Liver (tissue), 9 donors: Measurements from ENCODE around the gene TRAF3IP3. TPM values are rescaled to one million over a fixed set of nuclear protein-coding genes. Genes with fewer than 3 reads are reported as not detected.

Experiments
- DNase-seq: peaks from one replicate; pipeline ENCODE4 v3.0.0-alpha.2; 2017; ENCODE audit warnings: low spot score
- H3K27ac ChIP-seq, 2 donors: one replicate each; pipeline ENCODE4 v1.7.0; 2013; ENCODE audit warnings: inconsistent platforms in 2 of 2, low read length in 2 of 2, control low read depth in 1 of 2, low read depth in 1 of 2, mild to moderate bottlenecking in 1 of 2
- H3K27me3 ChIP-seq, 4 donors: one replicate each; pipeline versions ENCODE4 v1.6.1 to v1.7.0; 2013; ENCODE audit warnings: low read length in 3 of 4, inconsistent platforms in 1 of 4, mild to moderate bottlenecking in 1 of 4, moderate library complexity in 1 of 4; ENCODE audit not compliant: control insufficient read depth in 4 of 4, insufficient read depth in 4 of 4
- H3K36me3 ChIP-seq, 4 donors: one replicate each; pipeline versions ENCODE4 v1.6.1 to v1.7.0; 2013; ENCODE audit warnings: low read length in 3 of 4, mild to moderate bottlenecking in 3 of 4, low read depth in 1 of 4, moderate library complexity in 1 of 4; ENCODE audit not compliant: control insufficient read depth in 4 of 4, insufficient read depth in 3 of 4
- H3K4me1 ChIP-seq, 4 donors: one replicate each; pipeline versions ENCODE4 v1.6.1 to v1.7.0; 2013; ENCODE audit warnings: low read length in 3 of 4, mild to moderate bottlenecking in 3 of 4, moderate library complexity in 1 of 4; ENCODE audit not compliant: control insufficient read depth in 4 of 4, insufficient read depth in 4 of 4
- H3K4me3 ChIP-seq, 3 donors: one replicate each; pipeline versions ENCODE4 v1.6.1 to v1.7.0; 2013; ENCODE audit warnings: low read length in 3 of 3, control low read depth in 1 of 3, low read depth in 1 of 3, mild to moderate bottlenecking in 1 of 3
- H3K9ac ChIP-seq, 2 donors: one replicate each; pipeline ENCODE4 v1.7.0; 2013; ENCODE audit warnings: low read length in 2 of 2, mild to moderate bottlenecking in 2 of 2, moderate library complexity in 2 of 2, control low read depth in 1 of 2, low read depth in 1 of 2
- H3K9me3 ChIP-seq, 4 donors: one replicate each; pipeline versions ENCODE4 v1.6.1 to v1.7.0; 2013; ENCODE audit warnings: low read length in 3 of 4; ENCODE audit not compliant: control insufficient read depth in 4 of 4
- CTCF ChIP-seq: fragments of 150-350 bp; IDR thresholded peaks from 2 replicates; pipeline ENCODE4 v1.5.1; 2017; ENCODE audit warnings: improper control_type of control experiment, low read depth, low read length; ENCODE audit not compliant: missing input control
- EGR1 ChIP-seq, 2 donors: IDR thresholded peaks; 2 replicates each; pipeline ENCODE4 v1.6.1; 2016 to 2018; ENCODE audit warnings: antibody characterized with exemption in 2 of 2, low read depth in 2 of 2
- FOXA1 ChIP-seq: IDR thresholded peaks from 2 replicates; pipeline ENCODE4 v1.6.1; 2016; ENCODE audit warnings: antibody characterized with exemption
- GABPA ChIP-seq, 2 donors: IDR thresholded peaks in 1 of 2; conservative IDR thresholded peaks in 1 of 2; 2 replicates each; pipeline ENCODE4 v1.6.1; 2016; ENCODE audit warnings: antibody characterized with exemption in 2 of 2, mild to moderate bottlenecking in 1 of 2, moderate library complexity in 1 of 2
- HNF4A ChIP-seq, 2 donors: conservative IDR thresholded peaks; 2 replicates each; pipeline ENCODE4 v1.6.1; 2016; ENCODE audit warnings: antibody characterized with exemption in 2 of 2, mild to moderate bottlenecking in 2 of 2
- JUND ChIP-seq, 2 donors: IDR thresholded peaks; 2 replicates each; pipeline ENCODE4 v1.6.1; 2016; ENCODE audit warnings: antibody characterized with exemption in 2 of 2
- NR2F2 ChIP-seq: IDR thresholded peaks from 2 replicates; pipeline ENCODE4 v1.6.1; 2016; ENCODE audit warnings: antibody characterized with exemption
- RAD21 ChIP-seq, 2 donors: IDR thresholded peaks; 2 replicates each; pipeline ENCODE4 v1.6.1; 2016; ENCODE audit warnings: antibody characterized with exemption in 2 of 2, mild to moderate bottlenecking in 2 of 2
- REST ChIP-seq: IDR thresholded peaks from 2 replicates; pipeline ENCODE4 v1.6.1; 2016; ENCODE audit warnings: antibody characterized with exemption, mild to moderate bottlenecking
- RXRA ChIP-seq, 2 donors: IDR thresholded peaks; 2 replicates each; pipeline ENCODE4 v1.6.1; 2017 to 2018; ENCODE audit warnings: antibody characterized with exemption in 2 of 2, mild to moderate bottlenecking in 1 of 2
- SP1 ChIP-seq: IDR thresholded peaks from 2 replicates; pipeline ENCODE4 v1.6.1; 2018; ENCODE audit warnings: antibody characterized with exemption, mild to moderate bottlenecking
- TAF1 ChIP-seq: conservative IDR thresholded peaks from 2 replicates; pipeline ENCODE4 v1.6.1; 2016; ENCODE audit warnings: antibody characterized with exemption, mild to moderate bottlenecking
- YY1 ChIP-seq: IDR thresholded peaks from 2 replicates; pipeline ENCODE4 v1.6.1; 2016; ENCODE audit warnings: antibody characterized with exemption, mild to moderate bottlenecking
- WGBS: extraction: QIAGEN DNeasy Blood & Tissue Kit; methylation state at CpG from one replicate; pipeline ENCODE4 v1.1.7; 2013; 5-methylcytosine and 5-hydroxymethylcytosine counted together
- polyA plus RNA-seq, 2 donors: library from polyadenylated mRNA; stranded (reverse) in 1 of 2; unstranded in 1 of 2; fragments of 200-250 nt in 1 of 2; fragments of >200 nt in 1 of 2; fragmentation: Nextera tagmentation in 1 of 2; extraction: Ambion mirVana in 1 of 2; gene quantifications; one replicate each; pipeline versions ENCODE4 v1.2.1 to v1.2.3, GENCODE V29; 2013 to 2015
- total RNA-seq, 2 donors: library from RNA; depleted of rRNA; stranded (reverse); fragments of >200 nt; gene quantifications; one replicate each; pipeline ENCODE4 v1.2.3, GENCODE V29; 2014
- TF ChIP-seq, protein P1 (sequence below): IDR thresholded peaks from 2 replicates; pipeline ENCODE4 v1.6.1; 2016; ENCODE audit warnings: antibody characterized with exemption
- TF ChIP-seq, protein P2 (sequence below): IDR thresholded peaks from 2 replicates; pipeline ENCODE4 v1.6.1; 2016; ENCODE audit warnings: antibody characterized with exemption
- TF ChIP-seq, protein P3 (sequence below): IDR thresholded peaks from 2 replicates; pipeline ENCODE4 v1.6.1; 2016; ENCODE audit warnings: antibody characterized with exemption
- donor health status: healthy.
- donor health status: healthy.
- donor health status: healthy.
- donor health status: healthy.
- donor health status: healthy.

Gene TRAF3IP3
- total and polyA plus RNA-seq, 4 donors, result 0.87 to 3.4 (median 2.2) TPM

DNA sequence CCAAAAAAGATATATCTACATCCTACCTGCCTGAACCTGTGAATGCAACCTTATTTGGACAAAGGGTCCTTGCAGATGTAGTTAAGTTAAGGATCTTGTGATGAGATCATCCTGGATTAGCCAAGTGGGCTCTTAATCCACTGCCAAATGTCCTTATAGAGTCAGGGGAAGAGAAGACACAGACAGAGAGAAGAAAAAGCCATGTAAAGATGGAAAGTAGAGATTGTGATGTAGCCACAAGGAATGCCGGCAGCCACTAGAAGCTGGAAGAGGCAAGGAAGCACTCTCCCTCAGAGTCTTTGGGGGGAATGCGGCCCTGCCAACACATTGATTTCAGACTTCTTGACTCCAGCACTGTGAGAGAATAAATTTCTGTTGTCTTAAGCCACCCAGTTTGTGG lies 35.0 kb upstream of the TRAF3IP3 start:
- peak overlapping the region; percentile 93 to 98 for H3K27ac ChIP-seq
- H3K4me3 ChIP-seq, result no peak overlapping the region
- no peak for DNase-seq
- H3K4me1 ChIP-seq, result peaks cover 9 to 56% (median 23%) of the 10 kb centered on the region in 4 donors
- H3K9ac ChIP-seq, result peak overlapping the region in 1 of 2 donors; percentile 83
- no peaks in the 10 kb centered on the region for H3K9me3 ChIP-seq
- no peaks in the 10 kb centered on the region for H3K27me3 ChIP-seq
- TF ChIP-seq FOXA1 (no peak), SP1 (no peak), HNF4A (conservative IDR thresholded peaks at IDR 0.05) (no peak), TAF1 (no peak), EGR1 (IDR thresholded peaks at IDR 0.05; ENCODE audit: low read depth in 2 of 2) (no peak), CTCF (no peak), GABPA (IDR thresholded peaks at IDR 0.05 in 1 of 2, conservative IDR thresholded peaks at IDR 0.05 in 1 of 2) (no peak), YY1 (no peak), NR2F2 (no peak), JUND (IDR thresholded peaks at IDR 0.05) (no peak), REST (no peak), RAD21 (IDR thresholded peaks at IDR 0.05) (no peak), RXRA (IDR thresholded peaks at IDR 0.05) (no peak)
- TF ChIP-seq, protein P1, sequence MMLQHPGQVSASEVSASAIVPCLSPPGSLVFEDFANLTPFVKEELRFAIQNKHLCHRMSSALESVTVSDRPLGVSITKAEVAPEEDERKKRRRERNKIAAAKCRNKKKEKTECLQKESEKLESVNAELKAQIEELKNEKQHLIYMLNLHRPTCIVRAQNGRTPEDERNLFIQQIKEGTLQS, result no peak
- TF ChIP-seq, protein P2, sequence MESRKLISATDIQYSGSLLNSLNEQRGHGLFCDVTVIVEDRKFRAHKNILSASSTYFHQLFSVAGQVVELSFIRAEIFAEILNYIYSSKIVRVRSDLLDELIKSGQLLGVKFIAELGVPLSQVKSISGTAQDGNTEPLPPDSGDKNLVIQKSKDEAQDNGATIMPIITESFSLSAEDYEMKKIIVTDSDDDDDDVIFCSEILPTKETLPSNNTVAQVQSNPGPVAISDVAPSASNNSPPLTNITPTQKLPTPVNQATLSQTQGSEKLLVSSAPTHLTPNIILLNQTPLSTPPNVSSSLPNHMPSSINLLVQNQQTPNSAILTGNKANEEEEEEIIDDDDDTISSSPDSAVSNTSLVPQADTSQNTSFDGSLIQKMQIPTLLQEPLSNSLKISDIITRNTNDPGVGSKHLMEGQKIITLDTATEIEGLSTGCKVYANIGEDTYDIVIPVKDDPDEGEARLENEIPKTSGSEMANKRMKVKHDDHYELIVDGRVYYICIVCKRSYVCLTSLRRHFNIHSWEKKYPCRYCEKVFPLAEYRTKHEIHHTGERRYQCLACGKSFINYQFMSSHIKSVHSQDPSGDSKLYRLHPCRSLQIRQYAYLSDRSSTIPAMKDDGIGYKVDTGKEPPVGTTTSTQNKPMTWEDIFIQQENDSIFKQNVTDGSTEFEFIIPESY, result no peak
- TF ChIP-seq, protein P3, sequence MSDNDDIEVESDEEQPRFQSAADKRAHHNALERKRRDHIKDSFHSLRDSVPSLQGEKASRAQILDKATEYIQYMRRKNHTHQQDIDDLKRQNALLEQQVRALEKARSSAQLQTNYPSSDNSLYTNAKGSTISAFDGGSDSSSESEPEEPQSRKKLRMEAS, result no peak
- 71% methylated on average over 2 of the region's 2 CpGs for WGBS
- peaks cover 0 to 2% (median 0%) of the 10 kb centered on the region in 4 donors for H3K36me3 ChIP-seq

DNA sequence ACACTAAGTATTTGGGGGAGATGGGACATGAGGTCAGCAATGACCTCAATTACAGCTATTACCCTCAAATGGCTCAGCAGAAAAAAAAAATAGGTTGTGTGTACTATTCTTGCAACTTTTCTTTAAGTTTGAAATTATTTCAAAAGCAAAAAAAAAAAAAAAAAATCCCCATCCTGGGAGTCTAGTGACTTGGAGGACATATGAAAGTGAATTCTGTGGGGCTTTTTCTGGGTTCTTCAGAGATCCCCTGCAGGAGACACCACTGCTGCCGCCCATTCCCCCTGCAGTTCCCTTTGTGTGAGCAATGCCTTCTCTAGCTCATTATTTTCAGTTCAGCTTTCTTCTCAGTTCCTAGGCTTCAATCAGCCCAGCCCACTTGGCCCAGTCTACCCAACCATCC lies 34.5 kb upstream of the TRAF3IP3 start:
- Histone ChIP-seq H3K36me3 (peaks cover 0 to 2% (median 0%) of the 10 kb centered on the region in 4 donors), H3K9me3 (no peaks in the 10 kb centered on the region), H3K27ac (peak overlapping the region; percentile 93 to 98), H3K27me3 (no peaks in the 10 kb centered on the region), H3K9ac (no peak overlapping the region), H3K4me1 (peaks cover 9 to 56% (median 23%) of the 10 kb centered on the region in 4 donors), H3K4me3 (no peak overlapping the region)
- WGBS, result 100% methylated on average over 1 of the region's 1 CpG
- no peak for DNase-seq
- TF ChIP-seq REST (no peak), HNF4A (conservative IDR thresholded peaks at IDR 0.05) (no peak), RXRA (IDR thresholded peaks at IDR 0.05) (no peak), JUND (IDR thresholded peaks at IDR 0.05) (no peak), YY1 (no peak), SP1 (no peak)
- TF ChIP-seq, protein P2, result no peak
- TF ChIP-seq, protein P1, result no peak
